Uterus (tissue), 2 donors: Measurements from ENCODE around the gene ERC2.

Source experiments
- CTCF ChIP-seq, 4 experiments: fragments of 200-600 bp in 2 of 4; fragments of 450-650 bp in 2 of 4; sonication (generic) in 2 of 4; IDR thresholded peaks; one replicate each; pipeline ENCODE4 v1.5.1; 2016 to 2019; ENCODE audit warnings: antibody characterized with exemption in 4 of 4, mild to moderate bottlenecking in 2 of 4, moderate library complexity in 1 of 4
- POLR2A ChIP-seq, 2 donors: fragments of 450-650 bp; IDR thresholded peaks; one replicate each; pipeline ENCODE4 v1.6.1; 2016; ENCODE audit warnings: antibody characterized with exemption in 2 of 2, mild to moderate bottlenecking in 1 of 2, moderate library complexity in 1 of 2

DNA sequence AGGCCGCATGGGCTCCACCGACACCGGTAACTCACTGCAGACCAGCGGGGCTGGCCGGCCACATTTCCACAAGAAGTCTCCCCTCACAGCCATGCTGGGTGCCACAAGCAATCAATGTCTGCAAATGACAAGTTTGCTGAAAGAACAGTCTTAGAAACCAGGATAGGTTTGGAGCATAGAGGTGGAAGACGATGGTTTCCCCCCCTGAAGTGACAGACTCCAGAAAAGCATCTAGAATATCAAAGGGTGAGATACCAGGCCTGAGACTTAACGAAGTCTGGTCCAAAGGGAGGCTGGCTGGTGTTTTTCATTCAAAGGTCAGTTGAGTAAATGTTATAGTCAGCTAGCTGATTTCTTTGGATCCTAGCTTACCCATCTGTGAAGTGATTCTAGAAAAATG lies 931.1 kb downstream of the ERC2 start:
- no peak for TF ChIP-seq CTCF (IDR thresholded peaks at IDR 0.05)
- TF ChIP-seq POLR2A (IDR thresholded peaks at IDR 0.05) = no peak
